Measurements from ENCODE around the gene CDC20B. TPM values are rescaled to one million over a fixed set of nuclear protein-coding genes. Genes with fewer than 3 reads are reported as not detected.

CDC20B gene
- polyA plus RNA-seq, 2 of the 4 experiments (the other 2 are of a cell fraction) = 0.05 TPM; not detected in 1

DNA sequence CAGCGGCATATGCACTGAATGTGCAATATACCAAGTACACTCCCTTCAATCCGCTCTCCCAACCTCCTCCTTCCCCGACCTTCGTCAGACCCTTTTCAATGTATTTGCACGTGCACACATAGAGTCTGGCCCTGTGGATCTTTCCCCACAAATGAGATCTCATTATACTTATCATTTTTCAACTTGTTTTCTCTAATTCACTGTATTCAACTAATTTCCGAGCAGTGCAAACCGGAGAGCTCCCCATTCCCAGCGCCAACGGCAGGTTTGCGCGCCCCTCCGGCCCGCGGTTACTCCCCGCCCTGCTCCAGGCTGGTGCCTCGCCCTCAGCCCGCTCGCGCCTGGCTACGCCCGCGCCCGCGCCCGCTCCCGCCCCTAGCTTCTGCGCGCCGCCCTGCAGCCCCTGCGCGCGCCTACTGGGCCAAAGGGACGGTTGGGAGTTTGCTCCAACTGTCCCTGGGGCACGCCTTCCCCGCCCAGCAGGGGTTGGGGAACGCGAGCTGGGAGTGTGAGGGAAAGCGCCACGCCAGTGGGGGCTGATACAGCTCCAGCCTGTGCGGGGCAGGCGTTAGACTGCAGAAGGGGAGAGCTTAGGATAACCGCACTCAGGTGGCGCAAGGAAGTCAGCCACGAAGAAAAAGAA lies 3.3 kb upstream of the CDC20B start:
- H3K4me3 ChIP-seq = peak overlapping the region; percentile 47
- no peaks in the 10 kb centered on the region for H3K9me3 ChIP-seq
- ATAC-seq = peak; percentile 77 to 91
- H3K4me2 ChIP-seq = peak overlapping the region; percentile 99
- ChIA-PET CTCF (interaction anchor here (0.9 to 3.3 kb wide), 7 partner anchors 10 to 518 kb away, joined by 3 to 20 read pairs (median 5); partner anchors contain the start of gene GPX8), POLR2A (interaction anchor here (0.6 to 1.5 kb wide), 2 partner anchors 16 to 358 kb away, joined by 3 to 4 read pairs; partner anchors contain the start of gene GPX8)
- peak; percentile 13 for FAIRE-seq
- peak overlapping the region; percentile 34 to 57; a peak in 3 of 6 replicates for H3K27ac ChIP-seq
- peak; percentile 70 to 73 for DNase-seq (ENCODE audit: low read depth in 1 of 2, low spot score in 1 of 2)
- TF ChIP-seq USF2 (IDR thresholded peaks at IDR 0.05) (no peak), MAFK (IDR thresholded peaks at IDR 0.05; ENCODE audit: partially characterized antibody) (no peak), RNF2 (IDR thresholded peaks at IDR 0.05; ENCODE audit: borderline replicate concordance, low read depth) (peak; percentile 45; the same call in 1 of the 2 replicates), POLR2A (IDR thresholded peaks at IDR 0.05; ENCODE audit: low read length) (0 out of 2 replicates have a peak, but pooled peaks have one; percentile 21), MYC (IDR thresholded peaks at IDR 0.05; ENCODE audit: borderline replicate concordance, low read length) (no peak), E2F6 (IDR thresholded peaks at IDR 0.05; ENCODE audit: borderline replicate concordance, low read depth) (peak; percentile 92)
- TF ChIP-seq, protein P1, sequence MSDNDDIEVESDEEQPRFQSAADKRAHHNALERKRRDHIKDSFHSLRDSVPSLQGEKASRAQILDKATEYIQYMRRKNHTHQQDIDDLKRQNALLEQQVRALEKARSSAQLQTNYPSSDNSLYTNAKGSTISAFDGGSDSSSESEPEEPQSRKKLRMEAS (IDR thresholded peaks at IDR 0.05) = peak; percentile 83
- TF ChIP-seq, protein P2, sequence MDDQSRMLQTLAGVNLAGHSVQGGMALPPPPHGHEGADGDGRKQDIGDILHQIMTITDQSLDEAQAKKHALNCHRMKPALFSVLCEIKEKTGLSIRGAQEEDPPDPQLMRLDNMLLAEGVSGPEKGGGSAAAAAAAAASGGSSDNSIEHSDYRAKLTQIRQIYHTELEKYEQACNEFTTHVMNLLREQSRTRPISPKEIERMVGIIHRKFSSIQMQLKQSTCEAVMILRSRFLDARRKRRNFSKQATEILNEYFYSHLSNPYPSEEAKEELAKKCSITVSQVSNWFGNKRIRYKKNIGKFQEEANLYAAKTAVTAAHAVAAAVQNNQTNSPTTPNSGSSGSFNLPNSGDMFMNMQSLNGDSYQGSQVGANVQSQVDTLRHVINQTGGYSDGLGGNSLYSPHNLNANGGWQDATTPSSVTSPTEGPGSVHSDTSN (IDR thresholded peaks at IDR 0.05) = 0 out of 2 replicates have a peak, but pooled peaks have one; percentile 19
- WGBS (ENCODE audit: missing lambda C conversion rate) = 5% methylated on average over 22 of the region's 44 CpGs
- H3K4me1 ChIP-seq = peaks cover 23% of the 10 kb centered on the region

DNA sequence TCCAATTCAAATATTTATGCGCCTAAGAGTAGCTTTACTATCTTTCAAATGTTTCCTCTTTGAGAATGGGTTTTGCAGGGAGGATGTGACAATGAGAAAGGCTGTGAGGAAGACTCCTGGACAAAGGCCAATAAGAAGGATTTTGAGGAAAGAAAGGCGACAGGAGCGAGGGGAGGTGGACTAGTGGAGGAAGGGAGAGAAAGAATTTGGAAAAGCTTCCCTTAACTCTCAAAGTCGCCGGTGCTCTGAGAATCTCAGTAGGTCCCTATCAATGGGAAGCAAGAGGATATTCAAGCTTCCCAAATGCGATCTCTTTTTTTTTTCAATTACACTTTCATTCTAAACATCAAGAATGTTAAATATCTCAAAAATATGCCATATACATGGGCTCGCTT lies 2.8 kb upstream of the CDC20B start:
- ATAC-seq (no peak), FAIRE-seq (no peak), DNase-seq (ENCODE audit: low read depth in 1 of 2, low spot score in 1 of 2) (no peak)
- 40% methylated on average over 7 of the region's 7 CpGs for WGBS (ENCODE audit: missing lambda C conversion rate)
- Histone ChIP-seq H3K9me3 (no peaks in the 10 kb centered on the region), H3K4me1 (peaks cover 23% of the 10 kb centered on the region), H3K4me3 (peak overlapping the region; percentile 47), H3K4me2 (peak overlapping the region; percentile 99), H3K27ac (no peak overlapping the region)
- CTCF ChIA-PET = interaction anchor here (0.6 to 3.3 kb wide), 9 partner anchors 10 to 1218 kb away, joined by 3 to 20 read pairs (median 4); partner anchors contain the start of gene GPX8
- TF ChIP-seq RARB (CRISPR knock-in tag; IDR thresholded peaks at IDR 0.05) = no peak
- TF ChIP-seq PHF8 (IDR thresholded peaks at IDR 0.05; ENCODE audit: borderline replicate concordance, low read depth) = no peak
- no peak for TF ChIP-seq CHD4 (IDR thresholded peaks at IDR 0.05; ENCODE audit: borderline replicate concordance)
- no peak for TF ChIP-seq POLR2A (IDR thresholded peaks at IDR 0.05; ENCODE audit: low read length)
- TF ChIP-seq, protein P3, sequence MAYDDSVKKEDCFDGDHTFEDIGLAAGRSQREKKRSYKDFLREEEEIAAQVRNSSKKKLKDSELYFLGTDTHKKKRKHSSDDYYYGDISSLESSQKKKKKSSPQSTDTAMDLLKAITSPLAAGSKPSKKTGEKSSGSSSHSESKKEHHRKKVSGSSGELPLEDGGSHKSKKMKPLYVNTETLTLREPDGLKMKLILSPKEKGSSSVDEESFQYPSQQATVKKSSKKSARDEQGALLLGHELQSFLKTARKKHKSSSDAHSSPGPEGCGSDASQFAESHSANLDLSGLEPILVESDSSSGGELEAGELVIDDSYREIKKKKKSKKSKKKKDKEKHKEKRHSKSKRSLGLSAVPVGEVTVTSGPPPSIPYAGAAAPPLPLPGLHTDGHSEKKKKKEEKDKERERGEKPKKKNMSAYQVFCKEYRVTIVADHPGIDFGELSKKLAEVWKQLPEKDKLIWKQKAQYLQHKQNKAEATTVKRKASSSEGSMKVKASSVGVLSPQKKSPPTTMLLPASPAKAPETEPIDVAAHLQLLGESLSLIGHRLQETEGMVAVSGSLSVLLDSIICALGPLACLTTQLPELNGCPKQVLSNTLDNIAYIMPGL (CRISPR knock-in tag; IDR thresholded peaks at IDR 0.05; ENCODE audit: borderline replicate concordance) = no peak
- TF ChIP-seq FOXS1 (CRISPR knock-in tag; IDR thresholded peaks at IDR 0.05) = no peak
- TF ChIP-seq EHF (CRISPR knock-in tag; IDR thresholded peaks at IDR 0.05) = no peak
- TF ChIP-seq ZNF302 (CRISPR knock-in tag; IDR thresholded peaks at IDR 0.05) = no peak
- no peak for TF ChIP-seq MAFK (IDR thresholded peaks at IDR 0.05; ENCODE audit: partially characterized antibody)
- no peak for TF ChIP-seq JUN (IDR thresholded peaks at IDR 0.05)
- no peak for TF ChIP-seq TP53 (CRISPR knock-in tag; IDR thresholded peaks at IDR 0.05)
- no peak for TF ChIP-seq MYC (IDR thresholded peaks at IDR 0.05; ENCODE audit: borderline replicate concordance, low read length)
- TF ChIP-seq RNF2 (IDR thresholded peaks at IDR 0.05; ENCODE audit: borderline replicate concordance, low read depth) = no peak
- no peak for TF ChIP-seq FOSL2 (IDR thresholded peaks at IDR 0.05)
- TF ChIP-seq FOSL2 (CRISPR knock-in tag; IDR thresholded peaks at IDR 0.05) = no peak
- no peak for TF ChIP-seq KDM5A (IDR thresholded peaks at IDR 0.05)
- POLR2A ChIA-PET = interaction anchor here (0.6 to 1.5 kb wide), 2 partner anchors 16 to 359 kb away, joined by 3 to 4 read pairs; partner anchors contain the start of gene GPX8

Data from A549 (cell line).